Smooth muscle cell (in vitro differentiated cells): ENCODE measurements around the gene ILDR1. TPM values are rescaled to one million over a fixed set of nuclear protein-coding genes. Genes with fewer than 3 reads are reported as not detected.

Source experiments
- DNase-seq: peaks from one replicate; lab custom pipeline; 2025; ENCODE audit not compliant: unreplicated experiment; lab: John Stamatoyannopoulos, UW
- H2AFZ ChIP-seq: fragments of 200-600 bp; sonication (generic); 2 replicates; pipeline ENCODE4 v1.6.0; 2016; ENCODE audit warnings: antibody characterized with exemption, low read depth, mild to moderate bottlenecking
- H3F3A ChIP-seq: fragments of 200-600 bp; sonication (generic); 2 replicates; pipeline ENCODE4 v1.6.0; 2017; ENCODE audit warnings: antibody characterized with exemption, low read depth
- H3K27ac ChIP-seq: fragments of 200-600 bp; sonication (generic); 2 replicates; pipeline ENCODE4 v1.5.1; 2016; ENCODE audit warnings: low read depth, mild to moderate bottlenecking
- H3K27me3 ChIP-seq: fragments of 200-600 bp; sonication (generic); 2 replicates; pipeline ENCODE4 v1.6.1; 2016; ENCODE audit warnings: low read depth, mild to moderate bottlenecking
- H3K36me3 ChIP-seq: fragments of 200-600 bp; sonication (generic); 2 replicates; pipeline ENCODE4 v1.5.1; 2016; ENCODE audit warnings: low read depth
- H3K4me1 ChIP-seq: fragments of 200-600 bp; sonication (generic); 2 replicates; pipeline ENCODE4 v1.5.1; 2016; ENCODE audit warnings: low read depth
- H3K4me2 ChIP-seq: fragments of 200-600 bp; sonication (generic); 2 replicates; pipeline ENCODE4 v1.6.0; 2016; ENCODE audit warnings: mild to moderate bottlenecking
- H3K4me3 ChIP-seq: fragments of 200-600 bp; sonication (generic); 2 replicates; pipeline ENCODE4 v1.5.1; 2016; ENCODE audit warnings: mild to moderate bottlenecking
- H3K79me2 ChIP-seq: fragments of 200-600 bp; sonication (generic); 2 replicates; pipeline ENCODE4 v1.6.0; 2016; ENCODE audit warnings: low read depth, mild to moderate bottlenecking
- H3K9ac ChIP-seq: fragments of 200-600 bp; sonication (generic); 2 replicates; pipeline ENCODE4 v1.6.0; 2016; ENCODE audit warnings: low read depth
- H3K9me3 ChIP-seq: fragments of 200-600 bp; sonication (generic); replicated peaks from 2 replicates; pipeline ENCODE4 v1.5.1; 2016; ENCODE audit warnings: low read depth
- H4K20me1 ChIP-seq: fragments of 200-600 bp; sonication (generic); 2 replicates; pipeline ENCODE4 v1.6.0; 2016; ENCODE audit warnings: low read depth
- CTCF ChIP-seq: fragments of 200-600 bp; sonication (generic); IDR thresholded peaks from 2 replicates; pipeline ENCODE4 v1.5.1; 2017; ENCODE audit warnings: borderline replicate concordance, mild to moderate bottlenecking, antibody characterized with exemption; ENCODE audit not compliant: insufficient read depth, poor library complexity, severe bottlenecking
- WGBS: methylation state at CpG from one replicate; pipeline ENCODE4 v1.1.7; 2016; ENCODE audit warnings: low lambda C conversion rate; 5-methylcytosine and 5-hydroxymethylcytosine counted together
- polyA plus RNA-seq: library from polyadenylated mRNA; unstranded; fragments of >200 nt; fragmentation: Nextera tagmentation; extraction: Ambion mirVana; gene quantifications from 2 replicates; pipeline ENCODE4 v1.2.1, GENCODE V29; 2016
- total RNA-seq: library from RNA; depleted of rRNA; stranded (reverse); fragments of >200 nt; gene quantifications from 2 replicates; pipeline ENCODE4 v1.2.3, GENCODE V29; 2014

The ILDR1 gene
- total and polyA plus RNA-seq, 2 experiments from 2014 or later: 1.4 TPM; not detected in 1

DNA sequence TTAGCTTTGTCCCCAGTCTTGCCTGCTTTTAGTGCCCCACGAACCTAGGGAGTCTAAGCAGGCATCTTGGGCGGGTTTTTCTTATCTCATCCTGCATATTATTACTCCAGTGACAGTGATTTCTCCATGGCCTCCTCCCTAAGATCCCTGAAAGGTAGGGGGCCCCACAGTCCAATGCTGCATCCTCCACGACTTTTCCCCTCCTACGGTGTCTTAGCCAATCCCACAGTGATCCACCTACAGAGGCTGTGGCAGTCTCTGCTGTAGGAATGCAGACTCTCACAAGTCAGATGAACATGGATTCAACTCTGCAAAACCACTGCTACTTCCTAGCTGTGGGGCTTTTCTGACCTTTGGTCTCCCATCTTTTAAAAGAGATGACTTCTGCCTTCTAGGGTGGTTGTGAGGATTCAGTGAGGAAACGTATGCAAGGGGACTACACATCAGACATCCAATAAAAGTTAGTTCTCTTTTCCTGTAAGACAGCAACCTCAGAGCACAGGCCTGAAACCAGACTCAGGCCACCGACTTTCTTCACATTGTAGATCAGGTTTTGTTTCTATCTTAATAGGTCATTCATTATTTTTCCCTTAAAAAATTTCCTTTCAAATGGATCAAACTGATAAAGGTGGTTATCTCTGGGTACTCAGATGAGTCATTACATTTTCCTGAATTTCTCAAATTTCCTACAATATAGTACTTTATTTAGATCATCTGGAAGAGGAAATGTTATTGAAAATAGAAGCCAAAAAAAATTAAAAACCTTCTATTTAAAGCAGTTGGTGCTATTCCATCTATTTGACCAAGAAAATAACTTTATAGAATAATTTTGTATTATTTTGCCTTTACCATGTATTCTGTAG lies 23.2 kb downstream of the ILDR1 start:
- H3K9ac ChIP-seq: peak overlapping the region; percentile 62
- no peak overlapping the region for H3K4me3 ChIP-seq
- peaks cover 12% of the 10 kb centered on the region for H3F3A ChIP-seq
- DNase-seq: no peak
- no peak for TF ChIP-seq CTCF
- no peaks in the 10 kb centered on the region for H3K27me3 ChIP-seq
- H4K20me1 ChIP-seq: no peaks in the 10 kb centered on the region
- H3K4me1 ChIP-seq: peaks cover 20% of the 10 kb centered on the region
- 31% methylated on average over 6 of the region's 6 CpGs for WGBS
- peak overlapping the region; percentile 53 for H2AFZ ChIP-seq
- peak overlapping the region; percentile 91 for H3K27ac ChIP-seq
- peak overlapping the region; percentile 65 for H3K4me2 ChIP-seq
- H3K9me3 ChIP-seq: no peaks in the 10 kb centered on the region
- no peaks in the 10 kb centered on the region for H3K36me3 ChIP-seq
- H3K79me2 ChIP-seq: no peaks in the 10 kb centered on the region

GRCh38 chr3:121998030-121998580 lies 23.9 kb downstream of the ILDR1 start:
- H3K36me3 ChIP-seq: no peaks in the 10 kb centered on the region
- peaks cover 16% of the 10 kb centered on the region for H3K4me1 ChIP-seq
- no peak for TF ChIP-seq CTCF
- no peaks in the 10 kb centered on the region for H4K20me1 ChIP-seq
- peak overlapping the region; percentile 62 for H3K9ac ChIP-seq
- H3K79me2 ChIP-seq: no peaks in the 10 kb centered on the region
- peak overlapping the region; percentile 65 for H3K4me2 ChIP-seq
- peaks cover 12% of the 10 kb centered on the region for H3F3A ChIP-seq
- WGBS: 15% methylated on average over 4 of the region's 4 CpGs
- H2AFZ ChIP-seq: peak overlapping the region; percentile 53
- no peak overlapping the region for H3K4me3 ChIP-seq
- no peaks in the 10 kb centered on the region for H3K27me3 ChIP-seq
- H3K27ac ChIP-seq: peak overlapping the region; percentile 91
- no peaks in the 10 kb centered on the region for H3K9me3 ChIP-seq
- DNase-seq: no peak

- Histone ChIP-seq H3K9ac (peak overlapping the region; percentile 62), H3K4me1 (peaks cover 16% of the 10 kb centered on the region), H2AFZ (peak overlapping the region; percentile 53), H3K36me3 (no peaks in the 10 kb centered on the region), H3K4me3 (no peak overlapping the region), H3K79me2 (no peaks in the 10 kb centered on the region), H3F3A (peaks cover 12% of the 10 kb centered on the region), H3K4me2 (peak overlapping the region; percentile 65), H3K27me3 (no peaks in the 10 kb centered on the region), H3K9me3 (no peaks in the 10 kb centered on the region), H3K27ac (peak overlapping the region; percentile 91), H4K20me1 (no peaks in the 10 kb centered on the region)
- 93% methylated on average over 2 of the region's 2 CpGs for WGBS
- TF ChIP-seq CTCF: no peak
- no peak for DNase-seq
These were observed 24.7 kb downstream of the ILDR1 start for GRCh38 chr3:121997372-121997771.
